Inflammatory macrophage (primary cell): ENCODE data around the gene CIDEB.
"Not testable (repeated sequence)": the region's sequence is repeated elsewhere in the genome, so short reads cannot be mapped to it uniquely, and the experiment has no call there.

Experiments
- DNase-seq, 2 donors: peaks; one replicate each; pipeline ENCODE4 v3.0.0-alpha.2; 2020 to 2022

The CIDEB gene

DNA sequence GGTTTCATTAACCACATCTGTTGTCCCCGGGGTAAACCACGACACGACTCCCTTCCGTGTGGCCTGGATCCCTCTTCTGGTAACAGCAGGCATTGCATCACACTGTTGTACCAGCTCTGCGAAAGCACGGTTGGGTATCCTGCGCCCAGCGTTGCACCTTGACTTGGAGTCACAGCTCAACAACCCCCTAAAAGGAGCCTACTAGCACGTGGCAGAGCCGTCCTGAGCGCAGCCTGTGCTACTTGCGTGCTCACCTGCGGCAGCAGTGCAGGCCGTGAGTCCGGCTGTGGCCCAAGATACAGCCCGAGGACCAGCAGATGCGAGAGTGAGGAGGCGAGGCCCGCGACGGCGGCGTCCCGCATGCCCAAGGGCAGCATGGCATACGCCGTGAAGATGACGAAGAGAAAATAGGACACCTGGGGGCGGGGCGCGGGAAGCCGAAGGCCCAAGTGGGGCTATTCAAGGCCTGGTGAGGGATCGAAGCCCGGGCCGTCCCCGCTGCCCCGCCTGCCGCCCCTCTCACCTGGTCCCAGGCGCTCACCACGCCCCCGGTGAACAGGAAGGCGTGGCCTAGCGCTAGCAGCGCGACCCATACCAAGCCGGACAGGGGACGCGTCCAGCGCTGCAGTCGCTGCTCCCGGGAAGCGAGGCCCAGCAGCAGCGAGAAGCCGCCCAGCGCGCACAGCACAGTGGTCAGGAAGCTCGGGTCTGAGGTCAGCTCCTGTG lies 24.7 kb upstream of the CIDEB start:
- DNase-seq = peak; percentile 63 to 73

DNA sequence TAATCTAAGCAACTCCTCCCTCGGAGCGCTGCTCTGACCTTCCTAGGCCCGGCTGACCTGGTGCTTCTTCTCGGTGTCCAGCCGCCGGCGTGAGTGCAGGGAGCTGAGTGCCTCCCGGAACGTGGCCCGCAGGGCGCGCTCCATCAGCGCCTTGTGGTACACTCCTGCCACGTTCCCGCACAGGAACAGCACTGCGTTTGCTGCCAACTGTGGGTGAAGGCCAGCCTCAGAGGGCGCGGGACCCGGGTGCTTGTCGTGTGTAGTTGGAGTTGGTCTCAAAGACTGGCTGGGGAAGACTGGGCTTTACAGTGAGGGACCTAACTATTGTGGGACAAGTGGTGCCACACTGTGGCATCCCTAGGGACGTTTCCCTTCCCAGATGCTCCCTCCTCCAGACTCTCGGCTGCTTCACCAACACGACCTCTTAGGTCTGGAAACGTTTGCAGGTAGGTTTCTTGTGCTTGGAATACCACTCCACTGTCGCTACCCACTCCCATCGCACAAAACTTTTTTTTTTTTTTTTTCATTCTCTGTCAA lies 24.0 kb upstream of the CIDEB start:
- DNase-seq = peak in 1 of 2 donors; percentile 35

DNA sequence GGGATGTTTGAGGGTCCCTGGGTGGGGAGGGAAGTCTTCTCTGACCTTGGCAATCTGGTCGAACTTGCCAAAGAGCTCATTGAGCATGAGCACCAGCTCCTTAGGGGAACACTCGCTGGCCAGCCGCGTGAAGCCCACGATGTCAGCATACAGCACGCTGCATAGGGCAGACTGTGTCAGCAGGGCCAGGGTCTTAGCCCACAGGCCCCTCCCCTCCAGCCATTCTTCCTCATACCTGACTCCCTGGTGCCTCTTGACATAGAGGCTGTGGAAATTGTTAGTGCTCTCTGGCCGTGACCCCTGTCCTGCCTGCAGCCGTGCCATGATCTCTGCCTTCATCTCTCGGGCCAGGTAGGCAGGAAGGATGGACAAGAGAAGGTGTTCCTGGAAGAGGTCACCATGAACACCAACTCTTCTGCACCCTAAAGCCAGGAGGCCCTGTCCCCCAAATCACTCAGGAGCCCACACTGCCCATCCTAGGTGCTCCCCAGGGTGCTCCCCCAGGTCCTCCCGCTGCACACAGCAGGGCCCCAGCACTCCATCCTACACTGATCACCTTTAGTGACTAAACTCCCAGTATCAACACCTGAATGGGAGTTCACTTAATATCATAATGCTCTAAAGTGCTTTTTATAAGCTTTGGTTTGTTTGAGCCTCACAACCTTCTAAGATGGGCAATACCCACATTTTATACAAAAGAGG lies 23.3 kb upstream of the CIDEB start:
- DNase-seq = no peak

DNA sequence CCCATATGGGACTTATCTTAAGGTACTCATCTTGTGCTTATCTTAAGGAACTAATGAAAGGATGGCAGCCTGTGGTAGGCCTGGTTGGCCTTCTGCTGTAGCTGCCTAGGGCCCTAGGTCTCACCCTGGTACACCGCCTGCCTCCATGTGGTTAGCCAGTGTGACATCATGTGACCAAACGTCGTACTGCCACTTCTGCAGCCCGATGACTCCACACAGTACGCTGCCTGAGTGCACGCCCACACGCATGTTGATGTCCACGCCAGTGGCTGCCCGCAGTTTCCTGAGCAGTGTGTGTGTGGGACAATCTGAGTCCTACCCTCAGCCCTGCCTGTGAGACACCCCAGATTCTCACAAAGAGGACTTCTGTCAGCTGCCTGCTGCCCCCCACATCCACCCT lies 22.0 kb upstream of the CIDEB start:
- peak; percentile 95 to 99 for DNase-seq

DNA sequence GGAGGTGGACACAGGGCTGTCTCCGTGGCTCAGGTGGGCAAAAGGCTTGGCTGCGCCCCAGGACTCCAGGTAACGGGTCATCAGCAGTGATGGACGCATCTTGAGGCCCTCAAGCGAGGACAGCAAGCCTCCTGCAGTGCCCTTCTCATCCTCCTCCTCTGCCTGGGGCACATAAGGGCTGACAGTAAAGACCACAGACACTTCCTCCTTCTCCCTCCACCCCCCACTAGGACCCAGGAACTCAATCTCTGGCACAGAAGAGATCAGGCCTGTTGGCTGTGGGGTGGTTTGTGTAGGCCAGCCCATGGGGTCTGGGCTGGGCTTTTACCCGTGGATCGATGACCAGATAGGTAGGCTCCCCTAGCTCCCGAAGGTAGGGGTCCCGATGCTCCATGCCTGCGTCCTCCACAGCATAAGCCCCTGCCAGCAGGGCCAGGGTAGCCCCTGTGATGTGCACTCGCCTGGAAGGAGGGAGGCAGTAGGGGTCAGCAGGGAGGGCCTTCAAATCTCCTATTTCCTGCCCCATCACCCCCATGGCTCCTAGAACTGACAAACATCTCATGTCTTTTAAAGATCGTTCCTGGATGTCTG lies 21.4 kb upstream of the CIDEB start:
- no peak for DNase-seq

DNA sequence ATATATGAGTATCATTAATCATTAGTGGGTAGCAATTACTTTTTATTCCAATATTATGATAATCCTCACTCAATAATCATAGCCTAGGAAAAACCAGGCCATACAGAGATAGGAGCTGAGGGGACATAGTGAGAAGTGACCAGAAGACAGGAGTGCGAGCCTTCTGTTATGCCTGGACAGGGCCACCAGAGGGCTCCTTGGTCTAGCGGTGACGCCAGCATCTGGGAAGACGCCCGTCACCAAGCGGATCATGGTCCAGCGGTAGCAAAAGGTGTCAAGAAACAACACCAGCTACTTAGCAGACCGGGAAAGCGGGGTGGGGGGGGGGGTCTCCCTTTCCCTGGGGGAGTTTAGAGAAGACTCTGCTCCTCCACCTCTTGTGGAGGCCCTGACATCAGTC lies 20.1 kb upstream of the CIDEB start:
- DNase-seq = not testable (repeated sequence)

DNA sequence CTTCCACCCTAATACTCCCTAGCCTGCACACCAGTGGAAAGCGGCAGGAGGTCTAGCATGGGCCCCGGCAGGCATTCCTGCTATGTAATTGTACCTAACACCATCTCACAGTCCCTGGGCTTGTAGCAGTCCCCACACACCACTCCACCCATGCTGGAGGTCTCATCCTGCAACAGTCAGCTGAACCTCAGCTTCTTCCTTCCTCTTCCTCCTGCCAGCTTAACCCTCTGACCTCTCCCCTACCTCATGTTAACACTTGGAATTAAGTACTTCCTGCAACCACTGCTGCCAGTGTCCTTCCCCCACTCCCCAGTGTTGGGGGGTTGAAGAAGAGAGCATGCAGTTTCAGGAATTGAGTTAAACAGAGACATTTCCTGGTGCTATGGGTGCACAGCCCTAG lies 19.5 kb upstream of the CIDEB start:
- peak; percentile 63 to 66 for DNase-seq

DNA sequence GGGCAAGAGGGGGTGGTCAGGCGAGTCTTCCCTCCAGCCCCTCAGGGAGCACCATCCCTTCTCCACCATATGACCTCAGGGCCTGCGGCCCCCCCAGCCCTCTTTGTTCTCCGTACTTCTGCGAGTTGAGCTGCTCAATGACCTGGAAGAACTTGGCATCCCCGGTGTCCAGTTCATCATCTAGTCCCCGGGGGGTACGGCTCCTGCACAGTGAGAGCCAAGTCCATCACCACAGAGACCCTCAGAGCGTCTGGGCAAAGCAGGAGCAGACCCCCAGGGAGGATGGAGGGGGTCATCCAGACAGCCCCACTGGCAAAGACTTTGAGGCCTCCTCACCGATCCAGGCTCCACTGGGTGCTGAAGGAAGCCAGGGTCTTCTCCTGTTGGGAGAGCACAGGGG lies 18.2 kb upstream of the CIDEB start:
- DNase-seq = no peak

DNA sequence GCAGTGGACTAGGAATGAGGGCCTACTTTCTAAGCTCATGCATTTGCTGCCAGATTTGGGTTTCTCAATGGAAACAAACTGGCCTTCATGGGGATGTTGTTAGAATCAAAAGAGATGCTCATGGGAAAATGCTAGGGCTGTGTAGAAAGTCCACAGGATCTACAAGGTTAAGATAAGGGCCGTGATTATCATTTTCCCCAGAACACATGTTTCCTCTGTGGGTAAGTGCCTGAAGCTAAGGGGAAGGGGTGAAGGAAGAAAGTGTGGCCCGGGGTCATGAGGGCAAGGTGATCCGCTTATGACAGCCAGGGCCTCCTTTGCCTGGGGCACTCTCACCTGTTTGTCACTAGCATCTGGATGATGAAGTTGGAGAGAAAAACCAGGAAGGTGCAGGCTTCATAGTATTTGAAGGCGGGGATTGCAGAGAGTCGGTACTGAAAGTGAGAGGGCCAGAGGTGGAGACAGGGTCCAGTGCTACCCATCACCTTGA lies 17.3 kb upstream of the CIDEB start:
- DNase-seq = no peak

DNA sequence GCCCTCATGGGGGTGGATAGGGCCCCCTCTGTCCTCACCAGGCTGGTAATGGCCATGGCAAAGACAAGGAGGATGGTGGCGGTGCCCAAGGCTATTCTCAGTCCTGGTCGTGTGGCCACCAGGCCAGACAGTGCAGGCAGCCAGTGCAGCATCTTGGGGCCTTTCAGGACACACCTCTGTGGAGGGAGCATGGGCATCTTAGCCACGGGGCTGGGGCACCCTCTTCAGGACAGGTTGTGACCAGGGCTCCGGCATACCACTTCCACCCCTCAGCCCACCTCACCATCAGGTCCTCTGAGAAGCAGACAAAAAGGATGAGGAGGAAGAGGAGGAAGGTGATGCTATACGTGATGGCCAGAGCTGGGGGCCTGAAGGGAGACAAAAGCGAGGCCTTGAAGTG lies 16.2 kb upstream of the CIDEB start:
- DNase-seq = no peak

DNA sequence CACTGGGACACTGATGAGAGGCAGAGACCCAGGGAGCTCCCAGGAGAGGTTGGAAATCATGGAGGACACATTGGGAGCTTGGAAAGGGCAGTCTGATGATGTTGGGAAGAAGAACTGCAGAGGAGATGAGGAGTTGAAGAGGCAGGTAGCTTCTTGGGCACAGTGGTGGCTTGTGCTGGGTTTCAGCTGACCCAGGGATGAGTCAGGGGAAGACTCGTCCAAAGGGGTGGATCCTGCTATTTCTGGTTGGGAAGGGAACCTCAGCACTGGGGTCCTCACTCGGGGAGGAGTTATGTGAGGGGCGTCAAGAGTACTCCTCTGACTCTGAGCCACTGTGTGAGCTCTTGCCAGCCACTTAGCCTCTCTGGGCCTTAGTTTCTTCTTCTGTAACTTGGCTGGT lies 15.6 kb upstream of the CIDEB start:
- DNase-seq = no peak

DNA sequence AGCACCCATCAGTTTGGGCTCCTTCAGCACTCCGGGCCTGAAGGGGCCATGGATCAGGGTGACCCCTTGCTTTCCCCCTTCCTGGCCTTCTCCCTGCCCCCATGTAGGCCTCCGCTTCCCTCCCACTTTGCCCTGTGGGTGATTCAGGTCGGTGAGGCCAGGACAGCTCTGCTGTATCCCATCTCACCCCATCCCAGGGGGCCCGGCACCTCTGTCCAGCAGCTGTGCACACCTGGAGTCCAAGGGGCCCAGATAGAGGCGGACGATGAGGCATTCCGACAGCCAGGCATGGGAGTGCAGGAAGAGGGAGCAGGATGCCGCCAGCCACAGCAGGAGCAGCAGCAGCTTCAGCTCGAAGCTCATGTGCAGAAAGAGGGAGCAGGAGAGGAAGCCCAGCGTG lies 14.9 kb upstream of the CIDEB start:
- no peak for DNase-seq

DNA sequence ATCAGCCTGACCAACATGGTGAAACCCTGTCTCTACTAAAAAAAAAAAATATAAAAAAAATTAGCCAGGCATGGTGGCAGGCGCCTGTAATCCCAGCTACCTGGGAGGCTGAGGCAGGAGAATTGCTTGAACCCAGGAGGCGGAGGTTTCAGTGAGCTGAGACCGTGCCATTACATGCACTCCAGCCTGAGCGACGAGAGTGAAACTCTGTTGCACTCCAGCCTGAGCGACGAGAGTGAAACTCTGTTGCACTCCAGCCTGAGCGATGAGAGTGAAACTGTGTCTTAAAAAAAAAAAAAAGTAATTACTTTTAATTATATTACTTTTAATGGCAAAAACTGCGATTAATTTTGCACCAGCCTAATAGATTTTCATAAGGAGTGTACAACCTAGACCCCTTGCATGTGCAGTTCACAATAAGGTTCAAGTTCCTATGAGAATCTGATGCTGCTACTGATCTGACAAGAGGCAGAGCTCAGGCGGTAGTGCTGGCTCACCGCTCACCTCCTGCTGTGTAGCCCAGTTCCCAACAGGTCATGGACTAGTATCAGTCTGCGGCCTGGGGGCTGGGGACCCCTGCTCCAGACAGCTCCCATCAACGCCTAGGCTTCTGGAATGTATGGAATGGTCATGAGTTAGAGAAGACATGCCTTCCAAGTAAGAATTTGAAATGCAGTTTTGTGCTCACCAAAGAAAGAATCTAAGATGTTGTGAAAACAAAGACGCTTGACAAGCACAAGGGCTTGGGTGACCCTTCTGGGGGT lies 13.6 kb upstream of the CIDEB start:
- no peak for DNase-seq

DNA sequence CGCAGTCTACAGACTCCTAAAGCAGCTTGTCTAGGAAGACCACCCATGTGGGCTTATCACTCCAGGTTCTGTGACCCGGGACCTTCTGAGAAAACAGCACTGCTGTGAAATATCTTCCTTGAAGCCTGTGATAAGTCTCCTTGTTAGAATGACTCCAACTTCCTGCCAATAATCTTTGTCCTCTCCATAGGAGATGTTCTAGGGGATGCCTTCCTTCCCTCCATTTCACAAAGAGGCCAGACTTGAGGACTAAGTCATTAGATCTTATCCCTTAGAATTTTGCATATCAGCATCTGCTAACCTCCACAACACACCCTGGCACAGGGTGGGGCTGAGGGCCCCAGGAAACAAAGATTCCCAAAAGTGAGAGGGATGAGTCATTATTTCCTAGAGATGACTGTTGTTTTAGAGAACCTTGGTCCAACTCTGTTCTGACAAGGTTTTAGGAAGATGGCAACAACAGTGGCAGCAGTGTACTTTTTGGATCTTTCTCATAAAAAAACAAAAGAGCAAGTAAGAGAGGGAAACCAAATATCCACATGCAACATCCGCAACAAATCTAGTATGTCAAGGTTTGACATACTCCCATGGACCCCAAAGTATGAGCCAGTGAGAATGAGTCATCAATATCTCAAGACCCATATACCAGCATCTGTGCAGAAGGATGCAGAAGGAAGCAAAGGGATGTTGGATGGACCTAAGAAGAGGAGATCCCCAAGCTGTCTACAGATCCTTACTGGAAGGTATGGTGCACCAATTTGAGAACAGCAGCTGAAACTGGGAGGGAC lies 9.6 kb upstream of the CIDEB start:
- no peak for DNase-seq

DNA sequence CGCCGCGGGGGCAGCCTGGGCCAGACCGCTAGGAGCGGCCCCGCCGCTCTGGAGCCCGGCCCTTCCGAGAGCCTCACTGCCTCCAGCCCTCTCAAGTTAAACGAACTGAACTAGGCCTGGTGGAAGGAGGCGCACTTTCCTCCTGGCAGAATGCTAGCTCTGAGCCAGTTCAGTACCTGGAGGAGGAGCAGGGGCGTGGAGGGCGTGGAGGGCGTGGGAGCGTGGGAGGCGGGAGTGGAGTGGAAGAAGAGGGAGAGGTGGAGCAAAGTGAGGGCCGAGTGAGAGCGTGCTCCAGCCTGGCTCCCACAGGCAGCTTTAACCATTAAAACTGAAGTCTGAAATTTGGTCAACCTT lies 8.8 kb upstream of the CIDEB start:
- no peak for DNase-seq

DNA sequence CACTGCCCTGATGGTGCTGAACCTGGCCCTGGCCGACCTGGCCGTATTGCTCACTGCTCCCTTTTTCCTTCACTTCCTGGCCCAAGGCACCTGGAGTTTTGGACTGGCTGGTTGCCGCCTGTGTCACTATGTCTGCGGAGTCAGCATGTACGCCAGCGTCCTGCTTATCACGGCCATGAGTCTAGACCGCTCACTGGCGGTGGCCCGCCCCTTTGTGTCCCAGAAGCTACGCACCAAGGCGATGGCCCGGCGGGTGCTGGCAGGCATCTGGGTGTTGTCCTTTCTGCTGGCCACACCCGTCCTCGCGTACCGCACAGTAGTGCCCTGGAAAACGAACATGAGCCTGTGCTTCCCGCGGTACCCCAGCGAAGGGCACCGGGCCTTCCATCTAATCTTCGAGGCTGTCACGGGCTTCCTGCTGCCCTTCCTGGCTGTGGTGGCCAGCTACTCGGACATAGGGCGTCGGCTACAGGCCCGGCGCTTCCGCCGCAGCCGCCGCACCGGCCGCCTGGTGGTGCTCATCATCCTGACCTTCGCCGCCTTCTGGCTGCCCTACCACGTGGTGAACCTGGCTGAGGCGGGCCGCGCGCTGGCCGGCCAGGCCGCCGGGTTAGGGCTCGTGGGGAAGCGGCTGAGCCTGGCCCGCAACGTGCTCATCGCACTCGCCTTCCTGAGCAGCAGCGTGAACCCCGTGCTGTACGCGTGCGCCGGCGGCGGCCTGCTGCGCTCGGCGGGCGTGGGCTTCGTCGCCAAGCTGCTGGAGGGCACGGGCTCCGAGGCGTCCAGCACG lies 8.2 kb upstream of the CIDEB start:
- DNase-seq = no peak

DNA sequence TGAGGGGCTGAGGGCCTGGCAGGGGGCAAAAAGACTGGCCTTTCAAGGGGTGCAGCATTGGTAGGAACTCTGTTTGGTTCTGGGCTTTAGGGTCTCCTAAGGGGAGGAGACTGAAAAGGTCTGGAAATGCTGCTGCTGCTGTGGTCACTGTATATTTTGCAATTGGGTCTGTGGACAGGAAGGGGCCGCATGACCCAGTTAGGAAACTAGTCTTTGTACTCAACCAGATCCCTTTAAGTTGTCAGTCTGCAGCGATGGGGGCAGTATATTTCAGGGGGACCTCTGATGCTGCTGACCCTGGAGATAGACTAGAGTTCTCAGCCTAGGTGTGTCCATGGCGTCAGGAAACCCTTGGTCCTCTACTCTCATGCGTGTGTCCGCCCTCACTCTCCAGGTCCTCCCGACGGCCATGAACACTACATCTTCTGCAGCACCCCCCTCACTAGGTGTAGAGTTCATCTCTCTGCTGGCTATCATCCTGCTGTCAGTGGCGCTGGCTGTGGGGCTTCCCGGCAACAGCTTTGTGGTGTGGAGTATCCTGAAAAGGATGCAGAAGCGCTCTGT lies 7.5 kb upstream of the CIDEB start:
- peak; percentile 40 to 43 for DNase-seq

DNA sequence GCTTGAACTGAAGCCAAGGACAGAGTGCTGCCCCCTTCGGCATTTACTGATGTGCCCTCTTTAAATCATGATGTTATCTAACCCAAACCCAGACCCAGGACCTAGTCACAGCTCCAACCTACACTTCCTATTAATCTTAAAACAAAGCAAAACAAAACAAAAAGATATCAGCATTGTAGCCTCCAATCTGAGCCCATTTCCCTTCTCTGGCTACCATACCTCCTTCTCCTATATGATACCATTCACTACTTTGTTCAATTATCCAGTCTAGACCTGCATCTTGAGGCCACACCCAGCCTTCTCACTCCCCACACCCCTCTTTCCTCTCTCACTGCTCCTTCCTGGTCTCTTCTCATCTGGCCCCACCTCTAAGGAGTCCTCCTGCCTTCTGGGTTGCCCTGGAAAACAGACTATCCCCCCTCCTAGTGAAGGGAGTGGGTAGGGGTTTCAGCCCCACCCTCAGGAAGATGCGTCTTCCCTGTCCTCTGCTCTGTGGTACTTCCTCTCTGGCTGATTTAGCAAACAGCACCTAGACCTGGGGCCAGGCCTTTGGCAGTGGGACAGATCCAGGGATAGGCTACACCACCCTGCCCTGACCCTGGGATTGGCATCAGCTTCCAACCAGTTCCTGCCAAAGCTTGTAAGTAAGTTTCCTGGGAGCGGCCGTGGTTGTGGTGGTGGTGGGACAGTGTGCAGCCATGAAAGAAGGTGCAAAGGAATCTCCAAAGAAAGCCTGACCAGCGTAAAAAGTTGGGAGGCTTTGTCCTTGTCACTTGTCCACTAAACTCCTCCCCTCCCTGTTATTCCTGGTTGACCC lies 6.8 kb upstream of the CIDEB start:
- DNase-seq = no peak

DNA sequence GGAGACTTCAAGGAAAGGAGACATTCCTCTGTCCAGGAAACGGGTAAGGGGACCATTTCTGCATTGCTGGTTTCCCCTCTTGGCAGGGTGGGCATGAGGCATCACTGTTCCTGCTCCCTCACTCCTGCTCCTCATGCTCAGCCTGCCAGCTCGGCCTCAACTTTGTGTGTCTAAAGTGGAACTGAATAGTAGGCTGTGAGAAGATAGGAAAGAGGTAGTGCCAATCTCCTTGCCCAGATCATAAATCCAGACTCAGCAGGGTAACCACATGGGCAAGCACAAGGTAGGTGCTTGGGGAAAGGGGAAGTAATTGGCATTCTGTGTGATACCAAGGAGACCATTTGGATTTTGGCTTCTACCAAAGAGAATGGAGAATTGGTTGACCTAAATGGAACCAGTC lies 6.1 kb upstream of the CIDEB start:
- DNase-seq = peak; percentile 22 to 50
